Cardiac muscle cell (in vitro differentiated cells and primary cell): ENCODE data around the gene PCDH1. TPM values are rescaled to one million over a fixed set of nuclear protein-coding genes. Genes with fewer than 3 reads are reported as not detected.

Source experiments
- DNase-seq, 2 donors: peaks; one replicate each; pipeline versions ENCODE4 v3.0.0 to v3.0.0-alpha.2; 2010 to 2017; ENCODE audit warnings: low read depth in 1 of 2, low spot score in 1 of 2
- H3K27ac ChIP-seq: fragments of 200-600 bp; sonication (generic); 2 replicates; pipeline ENCODE4 v1.5.1; 2016
- H3K27me3 ChIP-seq: fragments of 200-600 bp; sonication (generic); 2 replicates; pipeline ENCODE4 v1.6.0; 2016; ENCODE audit warnings: control low read depth
- H3K36me3 ChIP-seq: fragments of 200-600 bp; sonication (generic); 2 replicates; pipeline ENCODE4 v1.5.1; 2016; ENCODE audit warnings: control low read depth
- H3K4me1 ChIP-seq: fragments of 200-600 bp; sonication (generic); 2 replicates; pipeline ENCODE4 v1.8.1; 2017; ENCODE audit warnings: low read depth, mild to moderate bottlenecking, mixed run types
- H3K4me3 ChIP-seq: fragments of 200-600 bp; sonication (generic); 2 replicates; pipeline ENCODE4 v1.5.1; 2016; ENCODE audit warnings: mild to moderate bottlenecking
- H3K9me3 ChIP-seq: fragments of 200-600 bp; sonication (generic); 2 replicates; pipeline ENCODE4 v1.5.1; 2017; ENCODE audit warnings: low read depth, mild to moderate bottlenecking, control low read depth
- CTCF ChIP-seq: IDR thresholded peaks from 2 replicates; pipeline ENCODE4 v1.5.1; 2012; ENCODE audit warnings: low read depth, mild to moderate bottlenecking, low read length
- polyA plus RNA-seq: library from polyadenylated mRNA; unstranded; fragments of >200 nt; fragmentation: Nextera tagmentation; extraction: Ambion mirVana; gene quantifications from 2 replicates; pipeline ENCODE4 v1.2.1, GENCODE V29; 2016
- total RNA-seq: library from RNA; depleted of rRNA; stranded (reverse); fragments of >200 nt; gene quantifications from 2 replicates; pipeline ENCODE4 v1.2.3, GENCODE V29; 2016

Gene PCDH1
- total and polyA plus RNA-seq, 2 experiments from 2014 or later = 0.63 to 0.77 TPM

GRCh38 chr5:141810702-141811101 lies 67.5 kb downstream of the PCDH1 start:
- TF ChIP-seq CTCF = no peak
- H3K4me1 ChIP-seq = no peaks in the 10 kb centered on the region

GRCh38 chr5:141809380-141810096 lies 68.7 kb downstream of the PCDH1 start:
- Histone ChIP-seq H3K27me3 (peaks cover 32% of the 10 kb centered on the region), H3K36me3 (no peaks in the 10 kb centered on the region), H3K4me1 (no peaks in the 10 kb centered on the region), H3K4me3 (no peak overlapping the region), H3K27ac (no peak overlapping the region), H3K9me3 (no peaks in the 10 kb centered on the region)
- no peak for TF ChIP-seq CTCF
- no peak for DNase-seq

More at GRCh38 chr5:141810702-141811101, 67.5 kb downstream of the PCDH1 start:
- Histone ChIP-seq H3K4me3 (no peak overlapping the region), H3K27me3 (peaks cover 36% of the 10 kb centered on the region), H3K9me3 (no peaks in the 10 kb centered on the region), H3K27ac (no peak overlapping the region), H3K36me3 (no peaks in the 10 kb centered on the region)
- DNase-seq = no peak

GRCh38 chr5:141808857-141809256 lies 69.4 kb downstream of the PCDH1 start:
- H3K27me3 ChIP-seq = peaks cover 32% of the 10 kb centered on the region
- TF ChIP-seq CTCF = no peak

GRCh38 chr5:141807732-141808131 lies 70.5 kb downstream of the PCDH1 start:
- Histone ChIP-seq H3K4me1 (no peaks in the 10 kb centered on the region), H3K27ac (no peak overlapping the region), H3K9me3 (no peaks in the 10 kb centered on the region), H3K36me3 (no peaks in the 10 kb centered on the region), H3K4me3 (no peak overlapping the region), H3K27me3 (peaks cover 32% of the 10 kb centered on the region)
- TF ChIP-seq CTCF = no peak
- no peak for DNase-seq

More at GRCh38 chr5:141808857-141809256, 69.4 kb downstream of the PCDH1 start:
- Histone ChIP-seq H3K4me3 (no peak overlapping the region), H3K4me1 (no peaks in the 10 kb centered on the region), H3K36me3 (no peaks in the 10 kb centered on the region), H3K9me3 (no peaks in the 10 kb centered on the region), H3K27ac (no peak overlapping the region)
- no peak for DNase-seq

GRCh38 chr5:141807329-141807728 lies 70.9 kb downstream of the PCDH1 start:
- no peak for DNase-seq
- no peak for TF ChIP-seq CTCF
- Histone ChIP-seq H3K4me3 (no peak overlapping the region), H3K4me1 (no peaks in the 10 kb centered on the region), H3K36me3 (no peaks in the 10 kb centered on the region), H3K9me3 (no peaks in the 10 kb centered on the region), H3K27ac (no peak overlapping the region), H3K27me3 (peaks cover 30% of the 10 kb centered on the region)
